Measurements from ENCODE around the gene VAV3.

DNA sequence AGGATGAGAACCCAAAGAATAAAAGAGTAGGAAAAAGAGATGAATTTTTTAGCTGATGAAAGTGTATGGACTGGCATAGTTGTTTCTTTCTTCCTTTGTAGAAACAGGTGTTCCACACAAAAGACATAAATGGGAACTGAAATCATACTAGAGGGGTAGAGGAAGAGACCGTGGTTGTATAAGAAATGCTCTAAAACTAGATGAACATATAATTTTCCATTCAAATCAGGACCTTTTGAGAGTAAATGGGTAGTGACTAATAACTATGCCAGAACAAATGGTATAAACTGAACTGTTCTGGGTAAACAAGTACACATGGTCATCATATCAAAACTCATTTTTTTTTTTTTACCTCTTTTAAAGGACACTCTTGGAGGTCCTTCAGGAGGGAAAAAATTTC lies 344.2 kb downstream of the VAV3 start:
- TF ChIP-seq, protein P1, sequence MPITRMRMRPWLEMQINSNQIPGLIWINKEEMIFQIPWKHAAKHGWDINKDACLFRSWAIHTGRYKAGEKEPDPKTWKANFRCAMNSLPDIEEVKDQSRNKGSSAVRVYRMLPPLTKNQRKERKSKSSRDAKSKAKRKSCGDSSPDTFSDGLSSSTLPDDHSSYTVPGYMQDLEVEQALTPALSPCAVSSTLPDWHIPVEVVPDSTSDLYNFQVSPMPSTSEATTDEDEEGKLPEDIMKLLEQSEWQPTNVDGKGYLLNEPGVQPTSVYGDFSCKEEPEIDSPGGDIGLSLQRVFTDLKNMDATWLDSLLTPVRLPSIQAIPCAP (CRISPR knock-in tag; IDR thresholded peaks at IDR 0.05): no peak
- no peak for TF ChIP-seq RELA (CRISPR knock-in tag; IDR thresholded peaks at IDR 0.05; ENCODE audit: borderline replicate concordance)
- TF ChIP-seq E2F1 (CRISPR knock-in tag; IDR thresholded peaks at IDR 0.05): no peak
- no peak for TF ChIP-seq CTCF (IDR thresholded peaks at IDR 0.05)
- TF ChIP-seq SP1 (CRISPR knock-in tag; conservative IDR thresholded peaks at IDR 0.05): no peak

All from WTC11 (cell line).